Mucosa of descending colon (tissue), 3 donors: Measurements from ENCODE around the gene FBXL13. TPM values are rescaled to one million over a fixed set of nuclear protein-coding genes. Genes with fewer than 3 reads are reported as not detected.
"Not testable (repeated sequence)": the region's sequence is repeated elsewhere in the genome, so short reads cannot be mapped to it uniquely, and the experiment has no call there.

Experiments
- ATAC-seq: fragments of 200-7000 bp; cut with Tn5 transposase; one replicate; pipeline ENCODE4 v1.9.1; 2020; ENCODE audit warnings: mild to moderate bottlenecking, moderate library complexity
- DNase-seq, 3 donors: peaks; one replicate each; pipeline ENCODE4 v3.0.0-alpha.2; 2020
- H3K36me3 ChIP-seq: fragments of 200-600 bp; one replicate; pipeline ENCODE4 v1.8.0; 2021; ENCODE audit warnings: low read depth, mild to moderate bottlenecking
- H3K4me1 ChIP-seq: fragments of 200-600 bp; one replicate; pipeline ENCODE4 v1.8.0; 2021; ENCODE audit warnings: low read depth, mild to moderate bottlenecking
- H3K4me3 ChIP-seq: fragments of 200-600 bp; one replicate; pipeline ENCODE4 v1.8.0; 2021; ENCODE audit warnings: mild to moderate bottlenecking
- H3K9me3 ChIP-seq: fragments of 200-600 bp; one replicate; pipeline ENCODE4 v1.8.0; 2021; ENCODE audit warnings: mild to moderate bottlenecking
- CTCF ChIP-seq: fragments of 200-600 bp; IDR thresholded peaks from one replicate; pipeline ENCODE4 v1.8.0; 2022; ENCODE audit warnings: antibody characterized with exemption, mild to moderate bottlenecking
- intact Hi-C, 2 donors: fragments of 100-400 bp; cut with DNase I in 1 of 2; cut with micrococcal nuclease in 1 of 2; formaldehyde crosslinking; loops; one replicate each; pipeline versions ENCODE4 v1.11.0 to v1.11.1; 2022; cut with DNase I, micrococcal nuclease
- total RNA-seq, 3 donors: library from RNA; stranded (reverse); fragmentation: NEBNext Ultra II Directional in 2 of 3; extraction: Animal tissue kit (Norgen Biotek cat#: 25700) in 2 of 3; gene quantifications; one replicate each; pipeline versions ENCODE4 v1.2.1 to v1.2.4, GENCODE V29; 2021 to 2023
- donor health status: DM: no; HTN: no; CAD: no; lungs with moderate emphysema.
- donor health status: DM: no; HTN: no; CAD: no.
- donor health status: DM: no; HTN: yes; CAD: no.

Gene FBXL13
- total RNA-seq, 3 donors from 2014 or later = 0.65 to 1.8 (median 0.78) TPM

GRCh38 chr7:103031024-103031423 lies 43.6 kb downstream of the FBXL13 start:
- ATAC-seq = no peak
- intact Hi-C loops = no loop called here
- Histone ChIP-seq H3K4me1 (no peaks in the 10 kb centered on the region), H3K36me3 (no peaks in the 10 kb centered on the region), H3K4me3 (no peak overlapping the region), H3K9me3 (no peaks in the 10 kb centered on the region)
- no peak for DNase-seq
- TF ChIP-seq CTCF = no peak

DNA sequence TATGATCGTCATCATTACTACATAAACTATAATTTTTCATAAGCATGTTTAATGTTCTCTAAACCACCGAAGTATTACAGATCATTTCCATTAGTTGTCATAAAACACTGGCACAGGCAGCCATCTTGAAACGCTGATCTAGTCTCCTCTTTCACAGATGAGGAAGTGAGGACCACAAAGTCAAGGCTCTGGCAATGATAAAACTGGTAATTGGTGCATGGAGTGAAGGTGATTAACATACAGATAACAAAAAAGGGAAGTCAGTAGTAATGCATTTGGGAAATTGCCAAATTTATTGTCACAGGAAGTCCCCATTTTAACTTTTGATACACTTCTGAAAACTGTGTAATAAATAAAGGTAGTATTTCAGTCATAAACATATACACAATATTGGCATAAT lies 49.3 kb downstream of the FBXL13 start:
- Histone ChIP-seq H3K4me1 (no peaks in the 10 kb centered on the region), H3K9me3 (no peaks in the 10 kb centered on the region), H3K4me3 (no peak overlapping the region), H3K36me3 (no peaks in the 10 kb centered on the region)
- TF ChIP-seq CTCF = no peak
- ATAC-seq (no peak), DNase-seq (no peak)
- intact Hi-C loops = no loop called here

- ATAC-seq, H3K4me3 ChIP-seq, H3K36me3 ChIP-seq, H3K4me1 ChIP-seq, H3K9me3 ChIP-seq, intact Hi-C loops, DNase-seq: not testable (repeated sequence)
These were observed 51.0 kb downstream of the FBXL13 start for GRCh38 chr7:103023578-103023977.

DNA sequence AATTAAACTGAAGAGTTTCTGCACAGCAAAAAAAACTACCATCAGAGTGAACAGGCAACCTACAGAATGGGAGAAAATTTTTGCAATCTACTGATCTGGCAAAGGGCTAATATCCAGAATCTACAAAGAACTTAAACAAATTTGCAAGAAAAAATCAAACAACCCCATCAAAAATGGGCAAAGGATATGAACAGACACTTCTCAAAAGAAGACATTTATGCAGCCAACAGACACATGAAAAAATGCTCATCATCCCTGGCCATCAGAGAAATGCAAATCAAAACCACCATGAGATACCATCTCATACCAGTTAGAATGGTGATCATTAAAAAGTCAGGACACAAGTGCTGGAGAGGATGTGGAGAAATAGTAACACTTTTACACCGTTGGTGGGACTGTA lies 53.1 kb downstream of the FBXL13 start:
- intact Hi-C loops, H3K9me3 ChIP-seq, H3K4me3 ChIP-seq, H3K36me3 ChIP-seq, DNase-seq, H3K4me1 ChIP-seq, ATAC-seq: not testable (repeated sequence)

- H3K36me3 ChIP-seq, H3K4me3 ChIP-seq, H3K4me1 ChIP-seq, H3K9me3 ChIP-seq, intact Hi-C loops, ATAC-seq, DNase-seq: not testable (repeated sequence)
These were observed 53.7 kb downstream of the FBXL13 start for GRCh38 chr7:103020876-103021275.

DNA sequence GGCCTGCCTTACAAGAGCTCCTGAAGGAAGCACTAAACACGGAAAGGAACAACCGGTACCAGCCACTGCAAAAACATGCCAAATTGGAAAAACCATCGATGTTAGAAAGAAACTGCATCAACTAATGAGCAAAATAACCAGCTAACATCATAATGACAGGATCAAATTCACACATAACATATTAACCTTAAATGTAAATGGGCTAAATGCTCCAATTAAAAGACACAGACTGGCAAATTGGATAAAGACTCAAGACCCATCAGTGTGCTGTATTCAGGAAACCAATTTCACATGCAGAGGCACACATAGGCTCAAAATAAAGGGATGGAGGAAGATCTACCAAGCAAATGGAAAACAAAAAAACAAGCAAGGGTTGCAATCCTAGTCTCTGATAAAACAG lies 56.3 kb downstream of the FBXL13 start:
- H3K9me3 ChIP-seq, ATAC-seq, DNase-seq, H3K4me3 ChIP-seq, H3K36me3 ChIP-seq, H3K4me1 ChIP-seq, intact Hi-C loops: not testable (repeated sequence)

- TF ChIP-seq CTCF = no peak
- no peaks in the 10 kb centered on the region for H3K4me1 ChIP-seq
- ATAC-seq (no peak), DNase-seq (no peak)
- peaks cover 4% of the 10 kb centered on the region for H3K9me3 ChIP-seq
- no peak overlapping the region for H3K4me3 ChIP-seq
- no peaks in the 10 kb centered on the region for H3K36me3 ChIP-seq
- intact Hi-C loops = no loop called here
These were observed 62.9 kb downstream of the FBXL13 start for GRCh38 chr7:103011650-103012049.

- no peaks in the 10 kb centered on the region for H3K4me1 ChIP-seq
- no peaks in the 10 kb centered on the region for H3K9me3 ChIP-seq
- intact Hi-C loops = no loop called here
- H3K36me3 ChIP-seq = no peaks in the 10 kb centered on the region
- no peak for TF ChIP-seq CTCF
- H3K4me3 ChIP-seq = no peak overlapping the region
- ATAC-seq = no peak
- DNase-seq = no peak
These were observed 64.4 kb downstream of the FBXL13 start for GRCh38 chr7:103010211-103010610.
